ENCODE measurements around the gene TREX2.

Gene TREX2

DNA sequence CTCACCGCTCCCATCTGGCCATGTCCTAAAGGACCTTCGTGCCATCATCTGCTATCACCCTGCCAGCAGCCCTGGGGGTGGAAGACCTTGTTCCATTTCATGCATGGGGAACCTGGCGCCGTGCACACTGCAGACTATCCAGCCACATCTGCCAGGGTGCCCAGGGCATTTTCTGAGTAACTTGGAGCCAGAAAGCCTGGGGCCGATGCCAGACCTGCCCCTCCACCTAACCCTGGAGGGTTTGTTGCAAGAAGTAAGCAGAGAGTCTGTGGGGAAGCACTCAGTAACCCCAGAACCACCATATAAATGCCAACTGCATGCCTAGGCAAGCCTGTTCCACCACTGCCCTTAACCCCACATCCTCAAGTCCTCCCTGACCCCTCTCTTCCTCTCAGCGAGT, 17.2 kb upstream of the TREX2 start:
- H2AK5ac ChIP-seq (ENCODE audit: low read length) = no peak overlapping the region
- no peaks in the 10 kb centered on the region for H3K79me1 ChIP-seq (ENCODE audit: low read length)
- H2BK15ac ChIP-seq (replicated peaks; ENCODE audit: low read depth) = no peak overlapping the region
- no peak overlapping the region for H3K18ac ChIP-seq (ENCODE audit: low read length)
- H3K79me2 ChIP-seq (ENCODE audit: control insufficient read depth, insufficient read depth, low read length) = no peaks in the 10 kb centered on the region
- H2BK120ac ChIP-seq (ENCODE audit: low read depth, low read length) = no peak overlapping the region
- H3K27me3 ChIP-seq (ENCODE audit: insufficient read depth, low read length, poor library complexity) = no peaks in the 10 kb centered on the region
- no peak overlapping the region for H3K4me3 ChIP-seq (ENCODE audit: low read length)
- H2BK5ac ChIP-seq (ENCODE audit: low read length) = no peak overlapping the region
- no peak overlapping the region for H3K9ac ChIP-seq (ENCODE audit: low read length)
- no peak overlapping the region for H3K27ac ChIP-seq (ENCODE audit: low read depth, low read length)
- H4K8ac ChIP-seq (ENCODE audit: low read depth, low read length) = no peak overlapping the region
- no peak overlapping the region for H3K4me2 ChIP-seq (ENCODE audit: low read length)
- no peaks in the 10 kb centered on the region for H3K36me3 ChIP-seq (ENCODE audit: control insufficient read depth, insufficient read depth, low read length)
- H3K56ac ChIP-seq (ENCODE audit: low read length) = no peak overlapping the region
- WGBS (ENCODE audit: extremely low coverage, insufficient coverage, low lambda C conversion rate) = no CpG with 5 or more reads among the region's 6 CpGs
- H4K5ac ChIP-seq (ENCODE audit: low read length) = no peak overlapping the region
- H3K4ac ChIP-seq (ENCODE audit: low read depth, low read length) = no peak overlapping the region
- no peaks in the 10 kb centered on the region for H3K4me1 ChIP-seq (ENCODE audit: control insufficient read depth, low read depth, low read length)
- no peak for DNase-seq
- no peak overlapping the region for H3K23ac ChIP-seq (ENCODE audit: low read length)

DNA sequence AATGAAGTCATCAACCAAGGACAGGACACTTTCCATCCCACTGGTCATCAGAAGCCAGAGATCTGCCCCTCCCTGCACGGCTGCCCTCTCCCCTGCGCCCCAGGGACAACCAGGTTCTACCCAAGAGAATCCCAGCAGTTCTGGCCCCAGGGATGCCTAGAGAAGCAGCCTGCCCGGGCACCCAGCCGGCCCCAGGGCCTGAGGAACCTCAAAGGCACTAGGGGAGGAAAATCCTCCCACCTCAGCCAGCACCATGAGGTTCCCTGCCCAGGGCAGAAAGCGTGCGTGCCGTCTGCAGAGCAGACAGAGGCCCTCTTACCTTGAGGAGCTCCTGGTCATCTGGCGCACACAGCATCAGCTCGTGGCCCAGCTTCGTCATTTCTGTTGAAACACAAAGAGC, 16.4 kb upstream of the TREX2 start:
- no peak overlapping the region for H4K5ac ChIP-seq (ENCODE audit: low read length)
- DNase-seq = no peak
- no peak overlapping the region for H3K56ac ChIP-seq (ENCODE audit: low read length)
- no peak overlapping the region for H3K18ac ChIP-seq (ENCODE audit: low read length)
- no peak overlapping the region for H3K4me2 ChIP-seq (ENCODE audit: low read length)
- no peak overlapping the region for H2BK15ac ChIP-seq (replicated peaks; ENCODE audit: low read depth)
- no peak overlapping the region for H3K4ac ChIP-seq (ENCODE audit: low read depth, low read length)
- no peaks in the 10 kb centered on the region for H3K27me3 ChIP-seq (ENCODE audit: insufficient read depth, low read length, poor library complexity)
- no peak overlapping the region for H3K9ac ChIP-seq (ENCODE audit: low read length)
- H2AK5ac ChIP-seq (ENCODE audit: low read length) = no peak overlapping the region
- no peak overlapping the region for H4K8ac ChIP-seq (ENCODE audit: low read depth, low read length)
- no peaks in the 10 kb centered on the region for H3K79me1 ChIP-seq (ENCODE audit: low read length)
- H3K79me2 ChIP-seq (ENCODE audit: control insufficient read depth, insufficient read depth, low read length) = no peaks in the 10 kb centered on the region
- H3K27ac ChIP-seq (ENCODE audit: low read depth, low read length) = no peak overlapping the region
- H3K4me1 ChIP-seq (ENCODE audit: control insufficient read depth, low read depth, low read length) = no peaks in the 10 kb centered on the region
- no CpG with 5 or more reads among the region's 10 CpGs for WGBS (ENCODE audit: extremely low coverage, insufficient coverage, low lambda C conversion rate)
- no peak overlapping the region for H2BK5ac ChIP-seq (ENCODE audit: low read length)
- no peak overlapping the region for H3K23ac ChIP-seq (ENCODE audit: low read length)
- H2BK120ac ChIP-seq (ENCODE audit: low read depth, low read length) = no peak overlapping the region
- no peak overlapping the region for H3K4me3 ChIP-seq (ENCODE audit: low read length)
- no peaks in the 10 kb centered on the region for H3K36me3 ChIP-seq (ENCODE audit: control insufficient read depth, insufficient read depth, low read length)

GRCh38 chrX:153460826-153461225, 15.0 kb upstream of the TREX2 start:
- Histone ChIP-seq H3K4me1 (ENCODE audit: control insufficient read depth, low read depth, low read length) (no peaks in the 10 kb centered on the region), H3K9ac (ENCODE audit: low read length) (no peak overlapping the region), H3K4ac (ENCODE audit: low read depth, low read length) (no peak overlapping the region), H3K18ac (ENCODE audit: low read length) (no peak overlapping the region), H3K79me2 (ENCODE audit: control insufficient read depth, insufficient read depth, low read length) (no peaks in the 10 kb centered on the region), H3K4me2 (ENCODE audit: low read length) (no peak overlapping the region), H3K27me3 (ENCODE audit: insufficient read depth, low read length, poor library complexity) (no peaks in the 10 kb centered on the region), H2AK5ac (ENCODE audit: low read length) (no peak overlapping the region), H2BK120ac (ENCODE audit: low read depth, low read length) (no peak overlapping the region), H3K79me1 (ENCODE audit: low read length) (no peaks in the 10 kb centered on the region), H3K4me3 (ENCODE audit: low read length) (no peak overlapping the region), H4K5ac (ENCODE audit: low read length) (no peak overlapping the region), H2BK5ac (ENCODE audit: low read length) (no peak overlapping the region), H3K23ac (ENCODE audit: low read length) (no peak overlapping the region), H4K8ac (ENCODE audit: low read depth, low read length) (no peak overlapping the region), H2BK15ac (replicated peaks; ENCODE audit: low read depth) (no peak overlapping the region), H3K27ac (ENCODE audit: low read depth, low read length) (no peak overlapping the region), H3K56ac (ENCODE audit: low read length) (no peak overlapping the region), H3K36me3 (ENCODE audit: control insufficient read depth, insufficient read depth, low read length) (no peaks in the 10 kb centered on the region)
- no CpG with 5 or more reads among the region's 7 CpGs for WGBS (ENCODE audit: extremely low coverage, insufficient coverage, low lambda C conversion rate)
- peak; percentile 67 for DNase-seq

GRCh38 chrX:153459986-153460385, 14.1 kb upstream of the TREX2 start:
- H3K4me1 ChIP-seq (ENCODE audit: control insufficient read depth, low read depth, low read length) = no peaks in the 10 kb centered on the region

GRCh38 chrX:153458476-153458875, 12.6 kb upstream of the TREX2 start:
- H3K9ac ChIP-seq (ENCODE audit: low read length) = no peak overlapping the region
- no peak overlapping the region for H3K27ac ChIP-seq (ENCODE audit: low read depth, low read length)
- no CpG with 5 or more reads among the region's 4 CpGs for WGBS (ENCODE audit: extremely low coverage, insufficient coverage, low lambda C conversion rate)

More at GRCh38 chrX:153459986-153460385, 14.1 kb upstream of the TREX2 start:
- no peak overlapping the region for H3K23ac ChIP-seq (ENCODE audit: low read length)
- no peak overlapping the region for H4K8ac ChIP-seq (ENCODE audit: low read depth, low read length)
- no peaks in the 10 kb centered on the region for H3K27me3 ChIP-seq (ENCODE audit: insufficient read depth, low read length, poor library complexity)
- H3K4me3 ChIP-seq (ENCODE audit: low read length) = no peak overlapping the region
- H3K4ac ChIP-seq (ENCODE audit: low read depth, low read length) = no peak overlapping the region
- H3K79me1 ChIP-seq (ENCODE audit: low read length) = no peaks in the 10 kb centered on the region
- H2BK15ac ChIP-seq (replicated peaks; ENCODE audit: low read depth) = no peak overlapping the region
- H3K18ac ChIP-seq (ENCODE audit: low read length) = no peak overlapping the region
- peak; percentile 84 for DNase-seq
- no peak overlapping the region for H2AK5ac ChIP-seq (ENCODE audit: low read length)
- H3K56ac ChIP-seq (ENCODE audit: low read length) = no peak overlapping the region
- no peak overlapping the region for H3K4me2 ChIP-seq (ENCODE audit: low read length)
- H2BK5ac ChIP-seq (ENCODE audit: low read length) = no peak overlapping the region
- H3K9ac ChIP-seq (ENCODE audit: low read length) = no peak overlapping the region
- no peaks in the 10 kb centered on the region for H3K36me3 ChIP-seq (ENCODE audit: control insufficient read depth, insufficient read depth, low read length)
- H2BK120ac ChIP-seq (ENCODE audit: low read depth, low read length) = no peak overlapping the region
- no peak overlapping the region for H4K5ac ChIP-seq (ENCODE audit: low read length)
- H3K79me2 ChIP-seq (ENCODE audit: control insufficient read depth, insufficient read depth, low read length) = no peaks in the 10 kb centered on the region
- WGBS (ENCODE audit: extremely low coverage, insufficient coverage, low lambda C conversion rate) = no CpG with 5 or more reads among the region's 4 CpGs
- no peak overlapping the region for H3K27ac ChIP-seq (ENCODE audit: low read depth, low read length)

DNA sequence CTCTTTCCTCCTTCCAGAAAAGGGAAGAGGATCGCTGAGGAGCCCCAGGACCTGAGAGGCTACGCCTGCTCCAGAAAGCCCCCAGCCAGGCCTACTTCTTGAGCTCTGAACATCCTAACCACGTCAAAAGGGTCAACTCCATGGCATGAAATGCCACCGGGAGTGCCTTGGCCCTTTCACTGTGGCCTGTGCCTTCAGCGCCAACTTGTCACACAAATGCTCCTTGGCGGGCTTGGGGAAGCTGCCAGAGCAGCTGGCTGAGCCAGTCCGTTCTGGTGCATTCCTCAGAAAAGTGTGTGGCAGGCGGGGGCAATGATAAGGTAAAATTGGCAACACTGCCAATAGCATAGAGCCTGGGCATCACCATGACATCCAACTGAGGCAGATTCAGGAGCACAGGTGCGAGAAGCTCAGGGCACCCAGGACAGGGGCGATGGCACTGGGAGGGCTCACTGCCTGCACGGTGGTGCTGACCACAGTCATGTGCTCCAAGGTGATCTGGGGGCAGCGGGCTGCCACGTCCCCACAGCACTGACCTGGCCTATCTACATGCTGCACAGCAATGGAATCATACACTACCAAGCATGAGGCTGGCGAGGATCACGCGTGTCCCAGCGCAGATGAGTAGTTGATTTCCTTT, 12.1 kb upstream of the TREX2 start:
- no peak overlapping the region for H2BK5ac ChIP-seq (ENCODE audit: low read length)
- no peaks in the 10 kb centered on the region for H3K36me3 ChIP-seq (ENCODE audit: control insufficient read depth, insufficient read depth, low read length)
- no peak overlapping the region for H3K4ac ChIP-seq (ENCODE audit: low read depth, low read length)
- no peaks in the 10 kb centered on the region for H3K79me1 ChIP-seq (ENCODE audit: low read length)
- H3K4me2 ChIP-seq (ENCODE audit: low read length) = no peak overlapping the region
- H3K23ac ChIP-seq (ENCODE audit: low read length) = no peak overlapping the region
- H2BK15ac ChIP-seq (replicated peaks; ENCODE audit: low read depth) = no peak overlapping the region
- H2BK120ac ChIP-seq (ENCODE audit: low read depth, low read length) = no peak overlapping the region
- H3K79me2 ChIP-seq (ENCODE audit: control insufficient read depth, insufficient read depth, low read length) = no peaks in the 10 kb centered on the region
- no peaks in the 10 kb centered on the region for H3K27me3 ChIP-seq (ENCODE audit: insufficient read depth, low read length, poor library complexity)
- DNase-seq = no peak
- no peak overlapping the region for H3K56ac ChIP-seq (ENCODE audit: low read length)
- no peak overlapping the region for H4K8ac ChIP-seq (ENCODE audit: low read depth, low read length)
- WGBS (ENCODE audit: extremely low coverage, insufficient coverage, low lambda C conversion rate) = no CpG with 5 or more reads among the region's 17 CpGs
- H3K27ac ChIP-seq (ENCODE audit: low read depth, low read length) = no peak overlapping the region
- no peaks in the 10 kb centered on the region for H3K4me1 ChIP-seq (ENCODE audit: control insufficient read depth, low read depth, low read length)
- H2AK5ac ChIP-seq (ENCODE audit: low read length) = no peak overlapping the region
- H3K18ac ChIP-seq (ENCODE audit: low read length) = no peak overlapping the region
- H3K9ac ChIP-seq (ENCODE audit: low read length) = no peak overlapping the region
- no peak overlapping the region for H3K4me3 ChIP-seq (ENCODE audit: low read length)
- no peak overlapping the region for H4K5ac ChIP-seq (ENCODE audit: low read length)

More at GRCh38 chrX:153458476-153458875, 12.6 kb upstream of the TREX2 start:
- Histone ChIP-seq H4K5ac (ENCODE audit: low read length) (no peak overlapping the region), H3K4me3 (ENCODE audit: low read length) (no peak overlapping the region), H3K4ac (ENCODE audit: low read depth, low read length) (no peak overlapping the region), H3K23ac (ENCODE audit: low read length) (no peak overlapping the region), H3K79me1 (ENCODE audit: low read length) (no peaks in the 10 kb centered on the region), H2BK15ac (replicated peaks; ENCODE audit: low read depth) (no peak overlapping the region), H4K8ac (ENCODE audit: low read depth, low read length) (no peak overlapping the region), H2AK5ac (ENCODE audit: low read length) (no peak overlapping the region), H3K79me2 (ENCODE audit: control insufficient read depth, insufficient read depth, low read length) (no peaks in the 10 kb centered on the region), H3K4me1 (ENCODE audit: control insufficient read depth, low read depth, low read length) (no peaks in the 10 kb centered on the region), H3K36me3 (ENCODE audit: control insufficient read depth, insufficient read depth, low read length) (no peaks in the 10 kb centered on the region), H2BK5ac (ENCODE audit: low read length) (no peak overlapping the region), H2BK120ac (ENCODE audit: low read depth, low read length) (no peak overlapping the region), H3K4me2 (ENCODE audit: low read length) (no peak overlapping the region), H3K27me3 (ENCODE audit: insufficient read depth, low read length, poor library complexity) (no peaks in the 10 kb centered on the region), H3K56ac (ENCODE audit: low read length) (no peak overlapping the region), H3K18ac (ENCODE audit: low read length) (no peak overlapping the region)
- DNase-seq = no peak

All from mesendoderm (in vitro differentiated cells).